ENCODE results near the gene PYCARD.

DNA sequence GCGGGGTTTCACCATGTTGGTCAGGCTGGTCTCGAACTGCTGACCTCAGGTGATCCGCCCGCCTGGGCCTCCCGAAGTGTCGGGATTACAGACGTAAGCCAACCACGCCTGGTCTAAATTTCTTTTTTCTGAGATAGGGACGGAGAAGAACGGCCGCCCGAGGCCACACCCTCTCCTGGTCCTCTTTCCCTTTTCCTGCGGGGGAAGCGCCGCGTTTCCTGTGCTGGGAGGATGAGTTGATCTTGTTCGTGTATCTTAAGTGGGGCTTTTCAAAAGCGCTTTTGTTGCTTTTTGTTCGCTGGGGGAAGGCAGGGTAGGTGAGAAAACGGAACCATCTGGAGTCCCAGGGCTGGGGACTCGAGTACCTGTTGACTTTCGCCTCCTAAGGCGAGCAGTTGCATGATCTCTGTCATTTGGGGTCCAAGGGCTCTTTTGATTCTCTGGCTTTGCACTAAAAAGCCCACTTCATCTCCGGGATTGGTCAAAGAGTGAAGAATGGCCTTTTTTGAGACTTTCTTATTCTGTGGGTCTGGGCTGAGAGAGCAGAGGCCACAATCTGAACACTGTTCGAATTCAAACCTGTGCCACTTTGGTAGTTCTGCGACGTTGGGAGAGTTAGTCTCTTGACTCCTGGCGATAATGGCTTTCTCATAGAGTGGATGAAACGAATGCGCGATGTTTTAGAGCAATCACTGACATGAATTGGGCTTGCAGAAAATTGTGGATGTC is 21.3 kb downstream of the PYCARD start:
- TF ChIP-seq EP300 (conservative IDR thresholded peaks at IDR 0.05; ENCODE audit: poor library complexity, severe bottlenecking), result no peak
- TF ChIP-seq CTCF (IDR thresholded peaks at IDR 0.05; ENCODE audit: poor library complexity, severe bottlenecking), result no peak
- TF ChIP-seq EZH2 (IDR thresholded peaks at IDR 0.05; ENCODE audit: borderline replicate concordance, insufficient read depth, low read length, poor library complexity, severe bottlenecking), result no peak
- TF ChIP-seq POLR2AphosphoS5 (IDR thresholded peaks at IDR 0.05), result peak; percentile 10
- TF ChIP-seq TAF1 (IDR thresholded peaks at IDR 0.05; ENCODE audit: low read depth), result no peak
- TF ChIP-seq, protein P1, sequence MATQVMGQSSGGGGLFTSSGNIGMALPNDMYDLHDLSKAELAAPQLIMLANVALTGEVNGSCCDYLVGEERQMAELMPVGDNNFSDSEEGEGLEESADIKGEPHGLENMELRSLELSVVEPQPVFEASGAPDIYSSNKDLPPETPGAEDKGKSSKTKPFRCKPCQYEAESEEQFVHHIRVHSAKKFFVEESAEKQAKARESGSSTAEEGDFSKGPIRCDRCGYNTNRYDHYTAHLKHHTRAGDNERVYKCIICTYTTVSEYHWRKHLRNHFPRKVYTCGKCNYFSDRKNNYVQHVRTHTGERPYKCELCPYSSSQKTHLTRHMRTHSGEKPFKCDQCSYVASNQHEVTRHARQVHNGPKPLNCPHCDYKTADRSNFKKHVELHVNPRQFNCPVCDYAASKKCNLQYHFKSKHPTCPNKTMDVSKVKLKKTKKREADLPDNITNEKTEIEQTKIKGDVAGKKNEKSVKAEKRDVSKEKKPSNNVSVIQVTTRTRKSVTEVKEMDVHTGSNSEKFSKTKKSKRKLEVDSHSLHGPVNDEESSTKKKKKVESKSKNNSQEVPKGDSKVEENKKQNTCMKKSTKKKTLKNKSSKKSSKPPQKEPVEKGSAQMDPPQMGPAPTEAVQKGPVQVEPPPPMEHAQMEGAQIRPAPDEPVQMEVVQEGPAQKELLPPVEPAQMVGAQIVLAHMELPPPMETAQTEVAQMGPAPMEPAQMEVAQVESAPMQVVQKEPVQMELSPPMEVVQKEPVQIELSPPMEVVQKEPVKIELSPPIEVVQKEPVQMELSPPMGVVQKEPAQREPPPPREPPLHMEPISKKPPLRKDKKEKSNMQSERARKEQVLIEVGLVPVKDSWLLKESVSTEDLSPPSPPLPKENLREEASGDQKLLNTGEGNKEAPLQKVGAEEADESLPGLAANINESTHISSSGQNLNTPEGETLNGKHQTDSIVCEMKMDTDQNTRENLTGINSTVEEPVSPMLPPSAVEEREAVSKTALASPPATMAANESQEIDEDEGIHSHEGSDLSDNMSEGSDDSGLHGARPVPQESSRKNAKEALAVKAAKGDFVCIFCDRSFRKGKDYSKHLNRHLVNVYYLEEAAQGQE (IDR thresholded peaks at IDR 0.05; ENCODE audit: borderline replicate concordance), result no peak
- no peak for TF ChIP-seq SMC3 (conservative IDR thresholded peaks at IDR 0.05; ENCODE audit: poor library complexity)
- TF ChIP-seq RAD21 (conservative IDR thresholded peaks at IDR 0.05), result no peak

Data from neural cell (in vitro differentiated cells).